GM23338 (cell line): ENCODE data around the gene TCTA. TPM values are rescaled to one million over a fixed set of nuclear protein-coding genes. Genes with fewer than 3 reads are reported as not detected.

Experiments
- ATAC-seq: fragments of 200-7000 bp; cut with Tn5 transposase; 3 replicates; pipeline ENCODE4 v1.9.1; 2020
- DNase-seq: peaks from one replicate; pipeline ENCODE4 v3.0.0-alpha.2; 2015; ENCODE audit warnings: low spot score
- H2AFZ ChIP-seq: fragments of 200-600 bp; sonication (generic); 2 replicates; pipeline ENCODE4 v1.8.0; 2016; ENCODE audit warnings: antibody characterized with exemption, mild to moderate bottlenecking, moderate library complexity
- H3F3A ChIP-seq: fragments of 200-600 bp; sonication (generic); replicated peaks from 2 replicates; pipeline ENCODE4 v1.8.0; 2017; ENCODE audit warnings: antibody characterized with exemption, mixed run types, low read depth
- H3K27ac ChIP-seq: fragments of 200-600 bp; sonication (generic); 2 replicates; pipeline ENCODE4 v1.6.1; 2016; ENCODE audit warnings: low read depth
- H3K27me3 ChIP-seq: fragments of 200-600 bp; sonication (generic); 2 replicates; pipeline ENCODE4 v1.8.0; 2016; ENCODE audit warnings: mild to moderate bottlenecking, mixed run types, moderate library complexity; ENCODE audit not compliant: insufficient read depth
- H3K36me3 ChIP-seq: fragments of 200-600 bp; sonication (generic); 2 replicates; pipeline ENCODE4 v1.8.0; 2016; ENCODE audit warnings: mild to moderate bottlenecking; ENCODE audit not compliant: insufficient read depth
- H3K4me1 ChIP-seq: fragments of 200-600 bp; sonication (generic); 2 replicates; pipeline ENCODE4 v1.8.0; 2016; ENCODE audit warnings: mild to moderate bottlenecking, moderate library complexity; ENCODE audit not compliant: insufficient read depth
- H3K4me2 ChIP-seq: fragments of 200-600 bp; sonication (generic); 2 replicates; pipeline ENCODE4 v1.7.1; 2017; ENCODE audit warnings: mixed run types
- H3K4me3 ChIP-seq: fragments of 200-600 bp; sonication (generic); 2 replicates; pipeline ENCODE4 v1.6.1; 2016; ENCODE audit warnings: mixed run types
- H3K79me2 ChIP-seq: fragments of 200-600 bp; sonication (generic); replicated peaks from 2 replicates; pipeline ENCODE4 v1.8.0; 2017; ENCODE audit warnings: mild to moderate bottlenecking; ENCODE audit not compliant: insufficient read depth
- H3K9me2 ChIP-seq: fragments of 200-600 bp; sonication (generic); 2 replicates; pipeline ENCODE4 v1.8.0; 2017; ENCODE audit not compliant: insufficient read depth
- H4K20me1 ChIP-seq: fragments of 200-600 bp; sonication (generic); replicated peaks from 2 replicates; pipeline ENCODE4 v1.8.0; 2017; ENCODE audit warnings: mild to moderate bottlenecking; ENCODE audit not compliant: insufficient read depth
- H3K27ac Mint-ChIP-seq: 2 replicates; pipeline ENCODE4 v1.8.0; 2020; ENCODE audit warnings: inconsistent platforms, mild to moderate bottlenecking, moderate library complexity, mixed read lengths
- H3K27me3 Mint-ChIP-seq: 3 replicates; pipeline ENCODE4 v1.8.0; 2022; ENCODE audit warnings: low read depth, mild to moderate bottlenecking, moderate library complexity, mixed read lengths, inconsistent platforms; ENCODE audit not compliant: insufficient read depth, poor library complexity
- H3K36me3 Mint-ChIP-seq: 3 replicates; pipeline ENCODE4 v1.8.0; 2021; ENCODE audit warnings: low read depth, mild to moderate bottlenecking, inconsistent platforms, moderate library complexity, mixed read lengths
- H3K4me1 Mint-ChIP-seq: 3 replicates; pipeline ENCODE4 v1.8.0; 2020; ENCODE audit warnings: mild to moderate bottlenecking, inconsistent platforms, mixed read lengths
- H3K4me3 Mint-ChIP-seq: 3 replicates; pipeline ENCODE4 v1.8.0; 2021; ENCODE audit warnings: moderate library complexity, mild to moderate bottlenecking, inconsistent platforms, mixed read lengths
- H3K9me3 Mint-ChIP-seq: 3 replicates; pipeline ENCODE4 v1.8.0; 2020; ENCODE audit warnings: moderate library complexity, mild to moderate bottlenecking, inconsistent platforms, mixed read lengths
- CTCF ChIP-seq, 2 experiments: fragments of 200-600 bp in 1 of 2; sonication (generic) in 1 of 2; conservative IDR thresholded peaks; 2 replicates each; pipeline versions ENCODE4 v1.5.1 to v1.6.1; 2016 to 2017; ENCODE audit warnings: antibody characterized with exemption in 2 of 2, low read depth in 2 of 2, mild to moderate bottlenecking in 2 of 2, moderate library complexity in 1 of 2
- EZH2phosphoT487 ChIP-seq: fragments of 200-600 bp; sonication (generic); IDR thresholded peaks from one replicate; pipeline ENCODE4 v1.8.1; 2018; ENCODE audit warnings: antibody characterized with exemption; ENCODE audit not compliant: unreplicated experiment
- JUNB ChIP-seq: IDR thresholded peaks from one replicate; pipeline ENCODE4 v1.6.1; 2016; ENCODE audit warnings: antibody characterized with exemption; ENCODE audit not compliant: unreplicated experiment
- NANOG ChIP-seq: IDR thresholded peaks from 2 replicates; pipeline ENCODE4 v1.6.1; 2016; ENCODE audit warnings: antibody characterized with exemption, borderline replicate concordance
- POLR2AphosphoS5 ChIP-seq: IDR thresholded peaks from 2 replicates; pipeline ENCODE4 v1.6.1; 2016; ENCODE audit warnings: antibody characterized with exemption, low read depth
- REST ChIP-seq: IDR thresholded peaks from one replicate; pipeline ENCODE4 v1.6.1; 2018; ENCODE audit warnings: antibody characterized with exemption; ENCODE audit not compliant: unreplicated experiment
- STAT1 ChIP-seq: IDR thresholded peaks from one replicate; pipeline ENCODE4 v1.6.1; 2016; ENCODE audit warnings: antibody characterized with exemption; ENCODE audit not compliant: unreplicated experiment
- ZNF331 ChIP-seq: fragments of 250-450 bp; sonication (Bioruptor Pico); IDR thresholded peaks from 2 replicates; pipeline ENCODE4 v1.5.0; 2020; ENCODE audit warnings: low read depth, mild to moderate bottlenecking, moderate library complexity
- ZNF462 ChIP-seq: fragments of 250-450 bp; sonication (Bioruptor Pico); IDR thresholded peaks from 2 replicates; pipeline ENCODE4 v1.5.0; 2020; ENCODE audit warnings: mild to moderate bottlenecking, moderate library complexity
- long read RNA-seq: library from polyadenylated mRNA; unstranded; transcript quantifications from one replicate; pipeline ENCODE4 v2.0.0, GENCODE V29; 2020; ENCODE audit not compliant: unreplicated experiment
- polyA plus RNA-seq: library from polyadenylated mRNA; unstranded; fragments of >200 nt; fragmentation: Nextera tagmentation; extraction: Ambion mirVana; gene quantifications from 2 replicates; pipeline ENCODE4 v1.2.1, GENCODE V29; 2016
- total RNA-seq: library from RNA; depleted of rRNA; stranded (reverse); fragments of >200 nt; shearing (Covaris generic); gene quantifications from 2 replicates; pipeline ENCODE4 v1.2.3, GENCODE V29; 2014; rRNA removed

The TCTA gene
- total RNA-seq (5.0 and 9.7 TPM in 2 replicates), polyA plus RNA-seq (3.9 and 4.0 TPM in 2 replicates)
- long read RNA-seq, partial matches to known transcripts, result 0 of 1 reads
- long read RNA-seq, other reads (novel, unspliced or antisense), result 0 of 1 reads

- Histone ChIP-seq H3K9me2 (no peaks in the 10 kb centered on the region), H3K4me2 (peak within 1 kb of the TSS; percentile 89), H3K27me3 (no peaks in the 10 kb centered on the region), H3K27ac (peak within 1 kb of the TSS; percentile 88), H3F3A (peaks cover 14% of the 10 kb centered on the region), H3K4me3 (peak within 1 kb of the TSS; percentile 84), H3K4me1 (peaks cover 12% of the 10 kb centered on the region), H2AFZ (peak within 1 kb of the TSS; percentile 83), H4K20me1 (peaks cover 37% of the 10 kb centered on the region), H3K36me3 (no peaks in the 10 kb centered on the region), H3K79me2 (peaks cover 43% of the 10 kb centered on the region)
- DNase-seq (peak; percentile 98), ATAC-seq (peak; percentile 82)
- TF ChIP-seq POLR2AphosphoS5, result peak; percentile 98
- TF ChIP-seq EZH2phosphoT487, result no peak
- Mint-ChIP-seq H3K27ac (peak within 1 kb of the TSS; percentile 97), H3K27me3 (peaks cover 6% of the 10 kb centered on the region), H3K36me3 (peaks cover 24% of the 10 kb centered on the region), H3K4me1 (peaks cover 28% of the 10 kb centered on the region), H3K4me3 (peak within 1 kb of the TSS; percentile 94), H3K9me3 (no peaks in the 10 kb centered on the region)
Measured at GRCh38 chr3:49411968-49412631, at the start of gene TCTA, which contains the start of gene RHOA. TCTA (plus strand) TSS chr3:49412423; CDS start chr3:49412427, 4 bp downstream. RHOA (minus strand) TSS chr3:49411976; CDS start chr3:49375589, 36,387 bp downstream.

- Histone ChIP-seq H3K4me1 (peaks cover 10% of the 10 kb centered on the region; the same call in 1 of the 2 replicates), H4K20me1 (peaks cover 11% of the 10 kb centered on the region; the same call in 1 of the 2 replicates), H3K9me2 (no peaks in the 10 kb centered on the region), H3F3A (peaks cover 33% of the 10 kb centered on the region), H3K4me2 (no peak overlapping the region), H3K4me3 (no peak overlapping the region), H2AFZ (no peak overlapping the region), H3K27me3 (no peaks in the 10 kb centered on the region), H3K36me3 (peaks cover 31% of the 10 kb centered on the region), H3K27ac (no peak overlapping the region), H3K79me2 (peaks cover 6% of the 10 kb centered on the region)
- Mint-ChIP-seq H3K27me3 (peaks cover 5% of the 10 kb centered on the region), H3K4me1 (peaks cover 17% of the 10 kb centered on the region), H3K27ac (no peak overlapping the region), H3K9me3 (no peaks in the 10 kb centered on the region), H3K36me3 (peaks cover 71% of the 10 kb centered on the region), H3K4me3 (no peak overlapping the region)
- ATAC-seq (no peak), DNase-seq (no peak)
- TF ChIP-seq REST, result no peak
- no peak for TF ChIP-seq JUNB
- TF ChIP-seq STAT1, result no peak
- no peak for TF ChIP-seq CTCF (conservative IDR thresholded peaks at IDR 0.05; ENCODE audit: low read depth in 2 of 2)
- TF ChIP-seq ZNF331, result no peak
- no peak for TF ChIP-seq ZNF462 (CRISPR knock-in tag)
- TF ChIP-seq POLR2AphosphoS5, result no peak
- no peak for TF ChIP-seq NANOG
Measured at GRCh38 chr3:49362561-49362960, 49.7 kb upstream of the TCTA start.
